Astrocyte of the spinal cord (primary cell): ENCODE data around the gene CYP27B1.

Experiments
- DNase-seq: peaks from one replicate; pipeline ENCODE4 v3.0.0; 2011; ENCODE audit warnings: low read depth, low spot score
- H3K4me3 ChIP-seq: 2 replicates; pipeline ENCODE4 v1.5.1; 2011; ENCODE audit warnings: low read depth, mild to moderate bottlenecking, low read length, moderate library complexity
- CTCF ChIP-seq: IDR thresholded peaks from 2 replicates; pipeline ENCODE4 v1.5.1; 2012; ENCODE audit warnings: low read depth, mild to moderate bottlenecking, low read length, inconsistent platforms
- in situ Hi-C: cut with HindIII; loops from 2 replicates; pipeline ENCODE4 v1.10.0; 2017; ENCODE audit warnings: low sequenced_read_pairs

The CYP27B1 gene

DNA sequence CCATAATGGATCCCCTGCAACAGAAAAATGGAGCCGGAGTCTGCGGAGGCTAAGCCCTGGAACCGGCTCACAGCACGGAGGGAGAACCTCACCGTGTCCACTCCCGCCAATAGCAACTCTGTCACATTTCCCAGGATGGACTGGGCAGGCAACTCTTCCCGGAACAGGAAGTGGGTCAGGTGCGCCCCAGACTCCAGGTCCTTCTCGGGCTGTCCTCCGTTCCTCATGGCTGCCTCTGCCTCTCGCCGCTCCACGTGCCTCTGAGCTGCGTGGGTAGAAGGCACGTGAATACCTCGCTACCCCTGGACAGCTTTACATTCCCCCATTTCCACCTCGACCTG lies 2.2 kb downstream of the CYP27B1 start:
- in situ Hi-C loops = no loop called here
- no peak for TF ChIP-seq CTCF
- H3K4me3 ChIP-seq = no peak overlapping the region
- DNase-seq = no peak

DNA sequence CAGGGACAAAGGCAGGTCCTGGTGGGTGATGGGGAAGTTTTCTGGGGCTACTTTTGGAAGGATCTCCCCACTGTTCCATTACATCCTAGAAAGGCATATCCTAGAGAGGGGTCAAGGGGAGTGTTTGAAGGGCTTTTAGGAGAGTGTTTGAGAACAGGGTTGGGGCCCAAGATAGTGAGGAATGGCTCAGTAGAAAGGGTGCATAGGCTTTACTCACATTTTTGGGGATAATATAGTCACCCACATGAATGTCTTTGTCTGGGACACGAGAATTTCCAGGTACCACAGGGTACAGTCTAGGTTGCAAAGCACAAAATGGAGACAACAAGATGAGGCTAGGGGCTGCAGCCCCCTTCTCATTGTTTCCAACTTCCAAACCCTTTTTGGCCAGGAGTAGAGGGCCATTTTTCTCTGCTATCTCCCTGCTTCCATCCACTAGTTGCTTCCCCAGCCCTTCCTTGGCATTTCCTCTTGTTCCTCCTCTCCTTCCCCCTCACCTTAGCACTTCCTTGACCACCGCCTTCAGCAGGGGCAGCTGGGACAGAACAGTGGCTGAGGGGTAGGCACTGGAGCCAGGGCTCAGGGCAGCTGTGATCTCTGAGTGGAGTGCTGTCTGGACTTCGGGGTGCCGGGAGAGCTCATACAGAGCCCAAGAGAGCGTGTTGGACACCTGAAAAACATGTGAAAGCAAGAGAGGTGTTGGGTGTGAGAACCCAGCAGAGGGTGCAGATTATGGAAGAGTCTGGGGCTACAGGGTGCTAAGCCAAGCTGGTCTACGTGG lies 2.8 kb downstream of the CYP27B1 start:
- in situ Hi-C loops = no loop called here
- no peak overlapping the region for H3K4me3 ChIP-seq
- no peak for DNase-seq
- TF ChIP-seq CTCF = no peak

- in situ Hi-C loops = no loop called here
- H3K4me3 ChIP-seq = no peak overlapping the region
- no peak for DNase-seq
- TF ChIP-seq CTCF = no peak
Observed at GRCh38 chr12:57762463-57762862, 4.4 kb downstream of the CYP27B1 start.

- TF ChIP-seq CTCF = no peak
- DNase-seq = no peak
- in situ Hi-C loops = no loop called here
- H3K4me3 ChIP-seq = no peak overlapping the region
Observed at GRCh38 chr12:57761391-57761998, 5.4 kb downstream of the CYP27B1 start.

- in situ Hi-C loops = no loop called here
- DNase-seq = no peak
- H3K4me3 ChIP-seq = no peak overlapping the region
- no peak for TF ChIP-seq CTCF
Observed at GRCh38 chr12:57760347-57760982, 6.4 kb downstream of the CYP27B1 start.

DNA sequence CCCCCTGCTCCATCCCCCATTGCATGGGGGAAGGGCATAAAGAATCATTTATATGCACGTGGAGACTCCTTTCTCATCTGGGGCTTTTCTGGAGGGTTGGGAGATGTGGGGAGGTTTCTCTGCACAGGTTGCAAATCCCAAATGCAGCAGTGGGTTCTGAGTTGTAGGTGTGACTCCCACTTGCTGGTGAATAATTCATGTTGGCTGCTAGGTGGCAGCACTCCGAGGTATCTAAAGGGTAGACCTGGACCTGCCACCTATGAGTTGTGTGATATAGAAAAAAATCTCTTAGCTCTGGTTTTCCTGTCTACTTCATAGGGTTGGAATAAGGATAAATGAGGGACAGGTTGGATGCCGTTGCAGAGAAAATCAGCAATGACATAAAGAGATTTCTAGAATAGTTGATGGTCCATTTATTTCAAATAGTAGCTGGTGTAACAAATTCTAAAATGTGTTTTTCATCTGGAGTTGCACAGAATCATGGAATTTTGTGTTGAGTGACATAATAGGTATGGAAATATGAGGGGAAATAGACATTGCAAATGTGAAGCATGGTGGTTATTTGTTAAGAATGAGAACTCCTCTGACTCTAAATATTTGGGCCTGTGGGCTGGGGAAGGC lies 7.4 kb downstream of the CYP27B1 start:
- peak; percentile 46 for TF ChIP-seq CTCF
- in situ Hi-C loops = no loop called here
- H3K4me3 ChIP-seq = no peak overlapping the region
- DNase-seq = no peak
